K562 (cell line): ENCODE results near the gene MYH9. TPM values are rescaled to one million over a fixed set of nuclear protein-coding genes. Genes with fewer than 3 reads are reported as not detected.

Experiments
- HNRNPH1 ChIP-seq: fragments of 200-400 bp; formaldehyde crosslinking; optimal IDR thresholded peaks from 2 replicates; pipeline ENCODE3; 2017; ENCODE audit warnings: low read depth, mild to moderate bottlenecking, low read length, moderate library complexity
- KLF10 ChIP-seq: fragments of 250-450 bp; sonication (Bioruptor Pico); IDR thresholded peaks from 2 replicates; pipeline ENCODE4 v1.6.1; 2021; ENCODE audit warnings: matching md5 sums
- KLF13 ChIP-seq: fragments of 450-650 bp; IDR thresholded peaks from 2 replicates; pipeline ENCODE4 v1.6.1; 2016; ENCODE audit warnings: missing genetic modification characterization, low read depth, mild to moderate bottlenecking, missing compliant biosample characterization, moderate library complexity, borderline replicate concordance
- MYC ChIP-seq, 2 experiments: fragments of 250-450 bp in 1 of 2; sonication (Bioruptor Pico) in 1 of 2; IDR thresholded peaks; 2 replicates each; pipeline versions ENCODE4 v1.5.1 to v1.6.1; 2012 to 2021; ENCODE audit warnings: low read depth in 2 of 2, borderline replicate concordance in 1 of 2, improper control_type of control experiment in 1 of 2, low read length in 1 of 2, mild to moderate bottlenecking in 1 of 2, moderate library complexity in 1 of 2
- NRF1 ChIP-seq, 2 experiments: fragments of 450-650 bp; IDR thresholded peaks in 1 of 2; conservative IDR thresholded peaks in 1 of 2; 2 replicates each; pipeline ENCODE4 v1.6.1; 2014; ENCODE audit warnings: mild to moderate bottlenecking in 2 of 2
- PPARD ChIP-seq: fragments of 250-450 bp; sonication (Bioruptor Pico); IDR thresholded peaks from 2 replicates; pipeline ENCODE4 v1.8.0; 2022; ENCODE audit warnings: inconsistent platforms, mild to moderate bottlenecking, moderate library complexity
- PRMT5 ChIP-seq: sonication (generic); formaldehyde crosslinking; IDR thresholded peaks from 2 replicates; pipeline ENCODE4 v1.5.0; 2020; ENCODE audit warnings: missing genetic modification reagents
- PURB ChIP-seq: sonication (generic); formaldehyde crosslinking; IDR thresholded peaks from 2 replicates; pipeline ENCODE4 v1.9.0; 2021; ENCODE audit warnings: low read depth, mild to moderate bottlenecking, missing genetic modification reagents
- SMARCA5 ChIP-seq: fragments of 450-650 bp; IDR thresholded peaks from 2 replicates; pipeline ENCODE4 v1.6.1; 2016
- TEAD4 ChIP-seq, 2 experiments: sonication (generic) in 1 of 2; formaldehyde crosslinking in 1 of 2; IDR thresholded peaks; 2 replicates each; pipeline versions ENCODE4 v1.6.1 to v1.8.0; 2012 to 2022; ENCODE audit warnings: borderline replicate concordance in 1 of 2, inconsistent platforms in 1 of 2, low read length in 1 of 2, mild to moderate bottlenecking in 1 of 2, missing genetic modification reagents in 1 of 2
- TFAM ChIP-seq: fragments of 250-450 bp; sonication (Bioruptor Pico); conservative IDR thresholded peaks from 2 replicates; pipeline ENCODE4 v1.5.0; 2021; ENCODE audit warnings: mild to moderate bottlenecking, moderate library complexity
- ZNF197 ChIP-seq: fragments of 200-800 bp; sonication (Bioruptor generic); IDR thresholded peaks from 2 replicates; pipeline ENCODE4 v1.6.1; 2016; ENCODE audit warnings: low read depth, missing genetic modification characterization, missing compliant biosample characterization
- ZNF239 ChIP-seq: fragments of 250-450 bp; sonication (Bioruptor Pico); IDR thresholded peaks from 2 replicates; pipeline ENCODE4 v1.4.0; 2020; ENCODE audit warnings: mild to moderate bottlenecking
- ZNF277 ChIP-seq: fragments of 250-450 bp; sonication (Bioruptor Pico); IDR thresholded peaks from 2 replicates; pipeline ENCODE4 v1.8.0; 2022; ENCODE audit warnings: inconsistent platforms, mild to moderate bottlenecking, moderate library complexity, borderline replicate concordance
- ZNF717 ChIP-seq: fragments of 250-450 bp; sonication (Bioruptor Pico); IDR thresholded peaks from 2 replicates; pipeline ENCODE4 v1.5.0; 2021
- ZNF785 ChIP-seq: fragments of 250-450 bp; sonication (Bioruptor Pico); IDR thresholded peaks from 2 replicates; pipeline ENCODE4 v1.4.0; 2020; ENCODE audit warnings: mild to moderate bottlenecking
- polyA plus RNA-seq, 8 experiments: library from polyadenylated mRNA; depleted of rRNA in 4 of 8; stranded (reverse) in 5 of 8; unstranded in 3 of 8; fragments of >200 nt; fragmentation: Nextera tagmentation in 2 of 8; fragmentation: Illumina TruSeq in 1 of 8; extraction: Ambion mirVana in 2 of 8; extraction: Trizol in 1 of 8; gene quantifications; 2 replicates each; pipeline versions ENCODE4 v1.2.1 to v1.2.3, GENCODE V29; 2011 to 2014; ENCODE audit warnings: inconsistent platforms in 1 of 8, missing spikeins in 1 of 8
- total RNA-seq, 7 experiments: library from RNA; depleted of rRNA in 6 of 7; stranded (reverse); fragments of >200 nt in 6 of 7; fragmentation: Illumina TruSeq in 2 of 7; extraction: Trizol in 2 of 7; gene quantifications; 2 replicates each; pipeline versions ENCODE4 v1.2.1 to v1.2.3, GENCODE V29; 2011 to 2021; ENCODE audit warnings: low replicate concordance in 1 of 7
- TF ChIP-seq, protein P1 (sequence below): IDR thresholded peaks from 3 replicates; pipeline ENCODE4 v1.6.1; 2011; ENCODE audit warnings: borderline replicate concordance, mild to moderate bottlenecking, moderate library complexity; ENCODE audit not compliant: insufficient read length; ENCODE audit errors: extremely low read depth
- TF ChIP-seq, protein P2 (sequence below): sonication (generic); formaldehyde crosslinking; IDR thresholded peaks from 2 replicates; pipeline ENCODE4 v1.9.0; 2022; ENCODE audit warnings: mild to moderate bottlenecking, missing genetic modification reagents
- TF ChIP-seq, protein P3 (sequence below): fragments of 250-450 bp; sonication (Bioruptor Pico); IDR thresholded peaks from 2 replicates; pipeline ENCODE4 v1.6.1; 2021; ENCODE audit warnings: mild to moderate bottlenecking
- TF ChIP-seq, protein P4 (sequence below): fragments of 200-800 bp; sonication (Bioruptor generic); IDR thresholded peaks from 2 replicates; pipeline ENCODE4 v1.6.1; 2017; ENCODE audit warnings: missing genetic modification characterization, missing compliant biosample characterization

Gene MYH9
- total and polyA plus RNA-seq, 9 of the 15 experiments (the other 6 are each of a cell fraction or from before 2014, with no cell fraction given): 0.71 to 111 (median 24.6) TPM

DNA sequence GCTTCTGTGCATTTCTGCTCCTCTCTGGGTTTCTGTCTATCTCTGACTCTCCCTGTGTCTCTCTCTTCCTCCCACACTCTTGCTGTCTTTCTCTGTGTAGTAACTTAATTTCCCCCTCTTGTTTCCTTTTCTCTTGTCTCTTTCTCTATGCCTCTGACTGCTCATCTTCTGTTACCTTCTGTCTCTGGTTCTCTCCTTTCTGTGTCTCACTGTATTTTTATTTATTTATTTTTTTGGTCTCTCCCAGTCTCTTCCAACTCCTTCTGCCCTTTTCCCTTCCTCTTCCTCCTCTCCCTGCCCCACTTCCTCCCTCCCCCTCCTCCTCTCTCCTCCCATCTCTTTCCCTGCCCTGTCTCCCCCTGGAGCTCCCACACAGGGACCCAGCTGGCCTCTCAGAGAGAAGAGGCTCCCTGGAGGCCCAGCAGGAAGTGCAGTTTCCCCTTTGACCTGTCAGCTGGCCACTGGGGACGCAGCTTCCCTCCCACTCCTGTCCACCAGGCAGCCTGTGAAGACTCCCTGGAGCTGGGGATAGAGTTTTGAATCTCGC, 38.3 kb upstream of the MYH9 start (continued):
- TF ChIP-seq, protein P1, sequence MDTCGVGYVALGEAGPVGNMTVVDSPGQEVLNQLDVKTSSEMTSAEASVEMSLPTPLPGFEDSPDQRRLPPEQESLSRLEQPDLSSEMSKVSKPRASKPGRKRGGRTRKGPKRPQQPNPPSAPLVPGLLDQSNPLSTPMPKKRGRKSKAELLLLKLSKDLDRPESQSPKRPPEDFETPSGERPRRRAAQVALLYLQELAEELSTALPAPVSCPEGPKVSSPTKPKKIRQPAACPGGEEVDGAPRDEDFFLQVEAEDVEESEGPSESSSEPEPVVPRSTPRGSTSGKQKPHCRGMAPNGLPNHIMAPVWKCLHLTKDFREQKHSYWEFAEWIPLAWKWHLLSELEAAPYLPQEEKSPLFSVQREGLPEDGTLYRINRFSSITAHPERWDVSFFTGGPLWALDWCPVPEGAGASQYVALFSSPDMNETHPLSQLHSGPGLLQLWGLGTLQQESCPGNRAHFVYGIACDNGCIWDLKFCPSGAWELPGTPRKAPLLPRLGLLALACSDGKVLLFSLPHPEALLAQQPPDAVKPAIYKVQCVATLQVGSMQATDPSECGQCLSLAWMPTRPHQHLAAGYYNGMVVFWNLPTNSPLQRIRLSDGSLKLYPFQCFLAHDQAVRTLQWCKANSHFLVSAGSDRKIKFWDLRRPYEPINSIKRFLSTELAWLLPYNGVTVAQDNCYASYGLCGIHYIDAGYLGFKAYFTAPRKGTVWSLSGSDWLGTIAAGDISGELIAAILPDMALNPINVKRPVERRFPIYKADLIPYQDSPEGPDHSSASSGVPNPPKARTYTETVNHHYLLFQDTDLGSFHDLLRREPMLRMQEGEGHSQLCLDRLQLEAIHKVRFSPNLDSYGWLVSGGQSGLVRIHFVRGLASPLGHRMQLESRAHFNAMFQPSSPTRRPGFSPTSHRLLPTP: no peak
- TF ChIP-seq, protein P2, sequence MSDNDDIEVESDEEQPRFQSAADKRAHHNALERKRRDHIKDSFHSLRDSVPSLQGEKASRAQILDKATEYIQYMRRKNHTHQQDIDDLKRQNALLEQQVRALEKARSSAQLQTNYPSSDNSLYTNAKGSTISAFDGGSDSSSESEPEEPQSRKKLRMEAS (CRISPR knock-in tag): no peak
- TF ChIP-seq, protein P3, sequence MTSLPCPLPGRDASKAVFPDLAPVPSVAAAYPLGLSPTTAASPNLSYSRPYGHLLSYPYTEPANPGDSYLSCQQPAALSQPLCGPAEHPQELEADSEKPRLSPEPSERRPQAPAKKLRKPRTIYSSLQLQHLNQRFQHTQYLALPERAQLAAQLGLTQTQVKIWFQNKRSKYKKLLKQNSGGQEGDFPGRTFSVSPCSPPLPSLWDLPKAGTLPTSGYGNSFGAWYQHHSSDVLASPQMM (CRISPR knock-in tag): no peak
- TF ChIP-seq KLF10 (CRISPR knock-in tag) (no peak), KLF13 (tag) (no peak), SMARCA5 (no peak), ZNF785 (CRISPR knock-in tag) (no peak), PPARD (CRISPR knock-in tag) (no peak), ZNF197 (no peak), PURB (CRISPR knock-in tag) (no peak), NRF1 (conservative IDR thresholded peaks at IDR 0.05 in 1 of 2, IDR thresholded peaks at IDR 0.05 in 1 of 2) (no peak), MYC (IDR thresholded peaks at IDR 0.05; ENCODE audit: low read depth, low read length) (no peak), MYC (CRISPR knock-in tag; IDR thresholded peaks at IDR 0.05; ENCODE audit: borderline replicate concordance, low read depth) (no peak), TFAM (CRISPR knock-in tag) (no peak), ZNF717 (CRISPR knock-in tag) (no peak), ZNF239 (CRISPR knock-in tag) (no peak), PRMT5 (CRISPR knock-in tag) (no peak), HNRNPH1 (no peak), TEAD4 (IDR thresholded peaks at IDR 0.05; ENCODE audit: low read length) (no peak), TEAD4 (CRISPR knock-in tag; IDR thresholded peaks at IDR 0.05; ENCODE audit: borderline replicate concordance) (no peak), ZNF277 (CRISPR knock-in tag) (no peak)
- TF ChIP-seq, protein P4, sequence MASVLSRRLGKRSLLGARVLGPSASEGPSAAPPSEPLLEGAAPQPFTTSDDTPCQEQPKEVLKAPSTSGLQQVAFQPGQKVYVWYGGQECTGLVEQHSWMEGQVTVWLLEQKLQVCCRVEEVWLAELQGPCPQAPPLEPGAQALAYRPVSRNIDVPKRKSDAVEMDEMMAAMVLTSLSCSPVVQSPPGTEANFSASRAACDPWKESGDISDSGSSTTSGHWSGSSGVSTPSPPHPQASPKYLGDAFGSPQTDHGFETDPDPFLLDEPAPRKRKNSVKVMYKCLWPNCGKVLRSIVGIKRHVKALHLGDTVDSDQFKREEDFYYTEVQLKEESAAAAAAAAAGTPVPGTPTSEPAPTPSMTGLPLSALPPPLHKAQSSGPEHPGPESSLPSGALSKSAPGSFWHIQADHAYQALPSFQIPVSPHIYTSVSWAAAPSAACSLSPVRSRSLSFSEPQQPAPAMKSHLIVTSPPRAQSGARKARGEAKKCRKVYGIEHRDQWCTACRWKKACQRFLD (CRISPR knock-in tag): no peak
